Middle frontal gyrus (tissue), 1 donor: Measurements from ENCODE around the gene FUOM.
"Not testable (repeated sequence)": the region's sequence is repeated elsewhere in the genome, so short reads cannot be mapped to it uniquely, and the experiment has no call there.

Experiments
- DNase-seq: peaks from one replicate; pipeline ENCODE4 v3.0.0-alpha.2; 2015; ENCODE audit warnings: low spot score; ENCODE audit errors: extremely low spot score

FUOM gene

DNA sequence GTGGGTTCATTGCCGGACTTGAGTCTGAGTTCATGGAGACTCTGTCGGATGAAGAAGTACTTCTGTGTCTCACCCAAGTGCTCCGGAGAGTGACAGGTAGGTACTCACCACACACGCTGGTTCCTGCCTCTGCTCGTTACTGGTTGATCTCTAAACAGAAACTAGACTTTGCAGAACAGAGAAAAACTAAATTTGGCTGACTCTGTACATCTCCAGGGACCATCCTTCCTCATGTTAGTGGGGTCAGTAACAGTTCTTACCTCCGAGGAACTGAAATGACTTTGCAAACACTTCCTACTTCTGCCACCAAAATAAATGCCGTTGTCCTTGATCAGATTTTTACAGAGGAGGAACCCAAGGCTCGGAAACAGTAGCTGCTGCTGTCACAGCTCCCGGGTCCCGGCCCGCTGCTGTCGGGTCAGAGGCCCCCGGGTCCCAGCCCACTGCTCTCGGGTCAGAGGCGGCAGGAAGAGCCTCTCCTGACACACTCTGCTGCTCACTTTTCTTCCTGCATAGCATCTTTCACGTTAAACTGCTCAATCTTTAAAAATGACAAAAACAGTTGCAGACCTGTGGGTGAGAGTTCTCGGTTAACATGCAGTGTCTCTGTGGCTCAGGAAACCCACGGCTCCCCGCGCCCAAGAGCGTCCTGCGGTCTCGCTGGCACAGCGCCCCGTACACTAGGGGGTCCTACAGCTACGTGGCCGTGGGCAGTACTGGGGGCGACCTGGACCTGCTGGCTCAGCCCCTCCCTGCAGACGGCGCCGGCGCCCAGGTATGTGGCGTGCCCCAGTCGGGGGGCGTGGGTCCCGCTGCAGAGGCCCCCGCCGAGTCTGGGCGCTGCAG lies 31.4 kb upstream of the FUOM start:
- no peak for DNase-seq

GRCh38 chr10:133388236-133388972 lies 30.6 kb upstream of the FUOM start:
- no peak for DNase-seq

GRCh38 chr10:133386951-133387350 lies 29.1 kb upstream of the FUOM start:
- DNase-seq: not testable (repeated sequence)

DNA sequence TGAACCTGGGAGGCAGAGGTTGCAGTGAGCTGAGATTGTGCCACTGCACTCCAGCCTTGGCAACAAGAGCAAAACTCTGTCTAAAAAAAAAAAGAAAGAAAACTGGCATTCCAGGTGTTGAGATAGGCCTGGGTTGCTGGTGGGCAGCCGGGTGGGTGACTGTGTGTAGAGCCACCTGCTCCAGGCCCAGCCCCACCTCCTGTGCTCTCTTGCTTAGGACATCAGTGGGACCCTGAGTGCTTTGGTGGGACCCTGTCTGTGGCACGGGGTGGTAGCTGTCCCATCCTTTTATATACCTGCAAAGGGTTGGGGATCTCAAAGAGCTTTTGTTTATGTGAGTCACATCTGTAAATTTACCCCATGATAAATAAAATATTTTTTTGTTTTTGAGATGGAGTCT lies 27.4 kb upstream of the FUOM start:
- DNase-seq: no peak

GRCh38 chr10:133384071-133384470 lies 26.3 kb upstream of the FUOM start:
- DNase-seq: no peak

DNA sequence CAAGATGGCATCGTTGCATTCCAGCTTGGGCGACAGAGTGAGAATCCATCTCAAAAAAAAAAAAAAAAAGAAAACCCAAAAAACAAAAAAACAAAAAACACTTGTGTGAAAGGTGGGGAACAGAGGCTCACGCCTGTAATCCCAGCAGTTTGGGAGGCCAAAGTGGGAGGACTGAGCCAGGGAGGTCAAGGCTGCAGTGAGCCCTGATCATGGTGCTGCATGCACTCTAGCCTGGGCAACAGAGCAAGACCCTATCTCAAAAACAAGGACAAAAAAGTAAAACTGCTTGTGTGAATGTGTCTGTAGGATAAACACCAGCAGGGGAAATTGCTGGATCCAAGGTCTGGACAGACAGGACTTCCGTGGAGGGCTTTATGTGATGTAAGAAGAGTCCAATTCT lies 25.7 kb upstream of the FUOM start:
- no peak for DNase-seq

- no peak for DNase-seq
Observed at GRCh38 chr10:133381036-133381435, 23.2 kb upstream of the FUOM start.

GRCh38 chr10:133379801-133380666 lies 22.2 kb upstream of the FUOM start:
- DNase-seq: no peak

DNA sequence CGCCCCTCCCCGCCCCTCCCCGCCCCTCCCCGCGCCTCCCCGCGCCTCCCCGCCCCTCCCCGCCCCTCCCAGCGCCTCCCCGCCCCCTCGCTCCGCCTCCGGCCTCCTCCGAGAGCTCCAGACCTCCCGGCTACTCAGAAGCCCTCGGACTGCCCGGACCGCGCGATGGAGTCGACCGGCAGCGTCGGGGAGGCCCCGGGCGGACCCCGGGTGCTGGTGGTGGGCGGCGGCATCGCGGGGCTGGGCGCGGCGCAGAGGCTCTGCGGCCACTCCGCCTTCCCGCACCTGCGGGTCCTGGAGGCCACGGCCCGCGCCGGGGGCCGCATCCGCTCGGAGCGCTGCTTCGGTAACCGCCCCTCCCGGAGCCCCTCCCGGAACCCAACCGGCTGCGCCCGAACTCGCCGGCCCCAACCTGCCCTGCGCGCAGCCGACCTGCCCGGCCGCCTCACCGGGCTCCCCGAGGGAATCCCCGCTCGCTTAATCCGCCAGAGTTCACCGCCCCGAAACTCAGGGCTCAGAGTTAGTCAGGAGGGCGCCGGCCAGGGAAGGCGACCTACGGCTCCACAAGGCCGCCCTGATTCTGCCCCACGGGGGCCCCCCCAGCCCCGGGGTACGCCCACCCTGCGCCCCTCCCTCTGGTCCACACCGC lies 21.5 kb upstream of the FUOM start, which contains the start of gene PAOX:
Gene PAOX (plus strand): TSS at position 111 of the 649 bp plus-strand sequence. CDS start 55 bp downstream, at position 166.
- DNase-seq: no peak

DNA sequence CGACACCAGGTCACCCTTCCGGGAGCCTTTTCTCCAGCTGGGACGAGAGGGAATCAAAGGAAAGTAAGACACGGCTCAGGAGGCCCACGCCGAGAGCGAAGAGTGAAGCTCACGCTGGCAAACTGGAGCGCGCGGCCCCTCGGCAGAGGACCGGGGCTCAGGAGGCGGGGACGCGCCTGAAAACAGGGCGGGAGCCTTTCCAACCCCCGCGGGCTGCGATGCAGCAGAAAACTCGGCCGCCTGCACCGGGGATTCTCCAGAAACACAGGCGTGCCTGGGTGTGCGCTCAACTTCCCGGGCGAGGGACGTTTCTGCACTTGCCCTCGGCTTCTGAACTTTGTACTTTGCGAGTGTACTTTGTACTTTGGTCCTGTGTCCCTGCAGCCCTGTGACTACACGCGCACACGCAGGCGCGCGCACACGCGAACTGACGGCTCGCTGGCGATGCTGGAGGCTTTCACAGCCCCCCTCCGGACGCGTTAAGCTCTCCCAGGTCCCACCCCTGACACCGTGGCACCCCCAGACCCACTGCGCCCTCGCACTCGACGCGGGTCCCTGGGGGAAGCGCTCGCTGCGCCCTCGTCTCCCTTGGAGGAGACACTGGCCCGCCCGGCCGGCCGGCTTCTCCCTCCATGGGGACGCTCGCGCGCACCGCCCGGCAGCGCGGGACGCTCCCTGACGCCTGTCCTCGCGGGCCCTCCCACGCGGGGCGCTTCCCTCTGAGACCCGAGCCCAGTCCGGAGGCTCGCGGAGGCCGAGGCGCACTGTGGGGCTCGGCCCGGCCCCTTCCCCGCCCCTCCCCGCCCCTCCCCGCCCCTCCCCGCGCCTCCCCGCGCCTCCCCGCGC lies 20.7 kb upstream of the FUOM start:
- peak; percentile 40 for DNase-seq

DNA sequence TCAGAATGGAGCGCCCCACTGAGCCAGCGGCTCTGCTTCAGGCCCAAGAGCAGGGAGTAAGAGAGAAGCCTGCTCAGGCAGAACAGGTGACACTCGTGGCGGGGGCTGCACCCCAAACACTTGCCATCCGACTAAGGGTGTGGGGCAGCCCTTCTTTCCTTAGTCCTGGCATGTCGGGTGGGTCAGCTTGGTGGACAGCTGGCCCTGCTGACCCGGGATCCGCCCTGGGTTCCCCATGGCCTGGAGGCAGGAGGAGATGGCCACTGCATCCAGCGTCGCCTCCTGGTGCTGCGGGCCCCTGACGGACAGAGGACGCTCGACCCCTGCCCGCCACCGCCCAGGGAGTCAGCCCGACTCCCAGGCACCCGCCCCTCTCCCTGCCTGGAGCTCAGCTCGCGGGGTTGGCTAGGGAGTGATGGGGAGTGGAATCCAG lies 20.0 kb upstream of the FUOM start:
- no peak for DNase-seq

DNA sequence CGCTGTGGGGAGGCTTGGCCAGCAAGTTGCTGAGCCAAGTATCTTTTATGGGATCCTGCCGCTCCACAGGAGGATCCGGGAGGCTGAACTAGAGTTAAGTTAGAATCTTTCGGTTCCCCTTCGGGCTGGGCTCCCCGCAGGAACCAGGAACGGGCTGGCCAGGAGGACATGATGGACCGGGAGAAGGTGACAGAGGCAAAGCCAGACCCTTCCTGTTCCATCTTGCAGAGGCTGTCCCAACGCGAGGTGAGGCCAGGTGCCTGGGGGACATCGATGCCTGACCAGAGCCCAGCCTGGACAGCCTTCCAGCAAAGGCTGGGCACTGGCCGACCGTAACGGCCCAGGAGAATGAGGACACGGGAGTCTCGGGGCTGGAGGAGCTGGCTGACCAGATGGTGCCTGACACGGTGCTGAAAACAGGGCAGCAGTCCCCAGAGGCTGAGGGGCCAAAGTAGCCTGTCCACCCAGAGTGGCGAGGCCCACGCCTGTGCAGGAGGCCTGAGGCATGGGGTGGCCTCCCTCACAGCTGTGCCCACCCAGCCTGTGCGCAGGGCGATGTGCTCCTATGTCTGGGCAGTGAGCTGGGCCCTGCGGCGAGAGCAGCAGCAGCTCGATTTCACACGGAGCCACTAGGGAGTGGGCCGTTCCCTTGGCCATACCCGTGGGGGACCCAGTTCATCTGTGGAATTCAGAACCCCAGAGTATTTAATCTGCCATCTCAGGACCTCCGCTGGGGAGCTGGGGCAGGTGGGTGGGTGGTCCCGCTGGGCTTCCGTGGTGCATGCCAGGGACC lies 19.4 kb upstream of the FUOM start:
- DNase-seq: no peak

- not testable (repeated sequence) for DNase-seq
Observed at GRCh38 chr10:133376183-133376582, 18.4 kb upstream of the FUOM start.

DNA sequence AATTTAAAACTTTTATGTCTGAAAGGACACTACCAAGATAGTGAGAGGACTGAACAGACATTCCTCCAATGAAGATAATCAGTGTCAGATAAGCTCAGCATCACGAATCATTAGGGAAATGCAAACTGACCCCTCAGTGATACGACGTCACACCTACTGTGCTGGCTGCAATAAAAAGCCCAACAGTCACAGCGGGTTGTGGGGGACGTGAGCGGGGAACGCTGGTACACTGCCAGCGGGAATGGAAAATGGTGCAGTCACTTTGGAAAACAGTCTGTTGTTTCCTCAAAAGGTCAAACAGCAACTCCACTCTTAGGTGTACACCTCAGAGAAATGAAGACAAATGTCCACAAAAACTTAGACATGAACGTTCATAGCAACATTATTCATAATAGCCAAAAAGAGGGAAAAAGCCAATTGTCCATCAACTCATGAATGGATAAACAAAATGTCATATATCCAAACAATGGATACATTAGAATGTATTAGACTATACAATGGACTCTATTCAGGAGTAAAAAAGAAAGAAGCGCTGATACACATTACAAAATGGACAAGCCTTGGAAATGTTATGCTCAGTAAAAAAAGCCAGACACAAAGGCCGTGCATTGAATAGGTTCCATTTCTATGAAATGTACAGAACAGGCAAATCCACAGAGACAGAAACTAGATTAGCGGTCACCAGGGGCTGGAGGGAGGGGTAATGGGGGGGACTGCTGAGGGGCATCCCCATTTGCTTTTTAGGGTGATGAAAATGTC lies 17.7 kb upstream of the FUOM start:
- DNase-seq: no peak

DNA sequence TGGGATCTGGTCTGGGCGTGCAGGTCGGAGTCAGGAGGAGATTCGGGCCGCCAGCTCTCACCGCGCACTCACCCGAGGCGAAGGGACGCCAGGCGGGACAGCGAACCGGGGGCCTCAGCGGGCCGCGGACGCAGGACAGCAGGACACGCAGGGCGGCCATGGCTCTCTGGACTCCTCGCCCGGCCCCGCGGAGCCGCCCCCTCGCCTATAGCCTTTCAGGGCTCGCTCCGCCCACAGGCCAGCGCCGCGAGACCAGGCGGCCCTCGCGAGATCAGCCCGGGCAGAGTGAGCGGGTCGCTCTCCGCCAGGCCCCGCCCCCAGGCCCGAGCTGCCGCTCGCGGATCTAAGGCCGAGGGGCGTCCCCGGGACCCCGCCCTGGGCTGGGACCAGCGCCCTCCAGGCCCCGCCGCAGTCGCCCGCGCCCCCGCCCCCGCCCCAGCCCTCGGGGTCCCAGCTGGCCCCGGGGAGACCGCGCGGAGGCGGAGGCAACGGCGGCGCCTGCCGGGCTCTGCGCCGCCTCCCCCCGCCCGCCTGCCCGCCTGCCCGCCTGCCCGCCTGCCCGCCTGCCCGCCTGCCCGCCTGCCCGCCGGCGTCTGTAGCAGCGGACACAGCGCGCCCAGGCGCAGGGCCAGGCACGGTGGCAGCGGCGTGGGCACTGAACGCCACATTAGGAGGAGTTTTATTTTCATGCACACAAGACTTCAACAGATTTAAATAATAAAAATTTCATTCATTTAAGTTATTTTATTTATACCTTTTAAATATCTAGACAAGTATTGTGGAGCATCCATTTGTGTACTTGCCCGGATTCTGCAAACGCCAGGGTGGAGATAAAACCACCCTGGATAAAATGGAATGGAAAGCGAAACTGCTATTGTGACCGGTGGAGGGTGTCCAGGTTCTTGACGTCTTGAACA lies 15.6 kb upstream of the FUOM start, which contains the start of gene ECHS1:
Gene ECHS1 (minus strand): TSS at position 181 of the 917 bp plus-strand sequence. CDS start 21 bp downstream, at position 160.
- DNase-seq: peak; percentile 92

GRCh38 chr10:133372507-133372906 lies 14.7 kb upstream of the FUOM start:
- DNase-seq: no peak

DNA sequence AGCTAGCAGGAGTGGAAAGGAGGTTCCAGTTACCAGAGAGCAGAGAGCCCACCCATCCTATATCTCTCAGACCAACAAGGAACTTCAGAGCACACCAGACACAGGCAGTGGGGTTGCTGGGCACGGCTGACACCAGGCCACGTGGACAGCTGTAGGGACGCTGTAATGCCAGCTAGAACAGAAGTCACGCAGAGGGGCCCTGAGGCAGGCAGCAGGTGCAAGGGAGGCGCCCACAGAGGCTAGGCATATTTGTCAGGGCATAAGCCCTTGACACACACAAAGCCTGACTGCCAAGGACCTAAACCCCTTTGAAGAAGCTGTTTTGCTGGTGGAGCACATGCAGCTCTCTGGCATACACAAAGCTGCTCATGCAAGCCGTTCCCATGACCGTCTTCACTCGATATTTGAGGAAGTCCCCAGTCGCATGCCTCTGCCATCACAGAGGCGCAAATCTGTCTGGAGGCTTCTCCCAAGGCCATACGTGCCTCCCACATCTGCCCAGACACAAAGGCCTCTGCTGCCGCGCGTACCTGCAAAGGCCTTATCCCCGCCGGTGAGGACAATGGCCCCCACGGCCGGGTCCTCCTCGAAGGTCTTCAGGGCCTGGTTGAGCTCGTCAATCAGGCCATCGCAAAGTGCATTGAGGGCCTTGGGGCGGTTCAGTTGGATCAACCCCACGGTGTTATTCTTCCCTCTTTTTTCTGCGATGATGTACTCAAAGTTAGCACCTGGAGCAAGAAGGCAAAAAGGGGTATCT lies 12.4 kb upstream of the FUOM start:
- DNase-seq: no peak
